Fibroblast of lung (primary cell): Measurements from ENCODE around the gene EPS8. TPM values are rescaled to one million over a fixed set of nuclear protein-coding genes. Genes with fewer than 3 reads are reported as not detected.

ENCODE experiments used
- DNase-seq, 2 donors: peaks; one replicate each; pipeline versions ENCODE4 v3.0.0 to v3.0.0-alpha.2; 2010; ENCODE audit warnings: low read depth in 2 of 2
- H2AFZ ChIP-seq: 2 replicates; pipeline ENCODE4 v1.5.1; 2012; ENCODE audit warnings: low read length, control low read depth, inconsistent platforms
- H3K27ac ChIP-seq: 2 replicates; pipeline ENCODE4 v1.5.1; 2011; ENCODE audit warnings: low read length, control low read depth; ENCODE audit not compliant: insufficient read depth
- H3K27me3 ChIP-seq: 2 replicates; pipeline ENCODE4 v1.5.1; 2011; ENCODE audit warnings: mild to moderate bottlenecking, low read length; ENCODE audit not compliant: control insufficient read depth, insufficient read depth
- H3K36me3 ChIP-seq: 2 replicates; pipeline ENCODE4 v1.5.1; 2011; ENCODE audit warnings: low read length; ENCODE audit not compliant: control insufficient read depth, insufficient read depth
- H3K4me1 ChIP-seq: 2 replicates; pipeline ENCODE4 v1.5.1; 2011; ENCODE audit warnings: low read length; ENCODE audit not compliant: control insufficient read depth, insufficient read depth; ENCODE audit errors: extremely low read depth
- H3K4me2 ChIP-seq: 2 replicates; pipeline ENCODE4 v1.5.1; 2011; ENCODE audit warnings: low read length, control low read depth; ENCODE audit not compliant: insufficient read depth; ENCODE audit errors: extremely low read depth
- H3K4me3 ChIP-seq, 4 experiments: fragments of 200-600 bp in 1 of 4; sonication (generic) in 1 of 4; replicated peaks in 1 of 4; 2 replicates each; pipeline ENCODE4 v1.5.1; 2011 to 2016; ENCODE audit warnings: low read length in 4 of 4, low read depth in 3 of 4, mild to moderate bottlenecking in 3 of 4, control low read depth in 2 of 4, inconsistent platforms in 1 of 4, mixed read lengths in 1 of 4; ENCODE audit not compliant: insufficient read depth in 1 of 4; ENCODE audit errors: control extremely low read depth in 1 of 4
- H3K79me2 ChIP-seq: 2 replicates; pipeline ENCODE4 v1.5.1; 2012; ENCODE audit warnings: mild to moderate bottlenecking, low read length, inconsistent platforms; ENCODE audit not compliant: control insufficient read depth, insufficient read depth
- H3K9ac ChIP-seq: 2 replicates; pipeline ENCODE4 v1.5.1; 2011; ENCODE audit warnings: mild to moderate bottlenecking, low read length, control low read depth; ENCODE audit not compliant: insufficient read depth
- H3K9me3 ChIP-seq: 2 replicates; pipeline ENCODE4 v1.5.1; 2012; ENCODE audit warnings: low read depth, low read length; ENCODE audit not compliant: control insufficient read depth, insufficient read depth
- H4K20me1 ChIP-seq: 2 replicates; pipeline ENCODE4 v1.5.1; 2011; ENCODE audit warnings: low read length; ENCODE audit not compliant: control insufficient read depth, insufficient read depth; ENCODE audit errors: extremely low read depth
- EZH2 ChIP-seq: IDR thresholded peaks from 2 replicates; pipeline ENCODE4 v1.5.1; 2012; ENCODE audit warnings: low read length, control low read depth, mild to moderate bottlenecking; ENCODE audit errors: missing control alignments
- polyA plus RNA-seq, 2 donors: library from polyadenylated mRNA; depleted of rRNA in 1 of 2; stranded (reverse) in 1 of 2; unstranded in 1 of 2; fragments of >200 nt; gene quantifications; 2 replicates each; pipeline ENCODE4 v1.2.1, GENCODE V29; 2011 to 2012; ENCODE audit warnings: missing spikeins in 1 of 2
- total RNA-seq: library from RNA; depleted of rRNA; stranded (reverse); fragments of >200 nt; gene quantifications from 2 replicates; pipeline ENCODE4 v1.2.1, GENCODE V29; 2014
- TF ChIP-seq, protein P1 (sequence below), 2 donors: IDR thresholded peaks in 1 of 2; conservative IDR thresholded peaks in 1 of 2; 1 replicate in 1 of 2; 2 replicates in 1 of 2; pipeline ENCODE4 v1.5.1; 2011 to 2012; ENCODE audit warnings: low read length in 2 of 2, control low read depth in 1 of 2, inconsistent platforms in 1 of 2, low read depth in 1 of 2, mild to moderate bottlenecking in 1 of 2

EPS8 gene
- total and polyA plus RNA-seq, 2 donors (not counting 1 experiment from before 2014, with no cell fraction given) = 96.3 to 108 TPM

DNA sequence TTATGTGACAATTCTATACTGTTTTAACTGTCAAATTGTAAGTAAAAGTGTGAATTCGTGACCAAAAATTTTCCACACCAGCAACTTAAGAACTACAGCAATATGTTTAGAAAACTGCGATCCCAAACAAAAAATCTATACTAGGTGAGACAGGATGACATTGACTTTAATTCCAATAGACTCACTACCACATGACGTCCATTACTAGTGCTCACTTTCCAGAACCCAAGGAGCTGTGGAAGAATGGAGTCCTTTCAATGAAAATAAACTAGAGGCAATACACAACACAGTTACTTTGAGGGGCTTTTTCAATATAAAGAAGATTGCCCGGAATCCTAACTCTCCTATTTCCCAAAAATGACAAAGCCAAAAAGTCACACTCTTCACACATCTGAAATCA, 1.4 kb downstream of the EPS8 start:
- H3K36me3 ChIP-seq = peaks cover under 1% of the 10 kb centered on the region
- peak overlapping the region; percentile 80 to 97 (median 91) for H3K4me3 ChIP-seq
- H3K79me2 ChIP-seq = peaks cover 59% of the 10 kb centered on the region
- no peaks in the 10 kb centered on the region for H4K20me1 ChIP-seq
- H3K27ac ChIP-seq = peak overlapping the region; percentile 84
- no peaks in the 10 kb centered on the region for H3K9me3 ChIP-seq
- peak overlapping the region; percentile 85 for H3K9ac ChIP-seq
- H3K4me2 ChIP-seq = peak overlapping the region; percentile 67
- H3K27me3 ChIP-seq = no peaks in the 10 kb centered on the region
- no peak for DNase-seq
- peaks cover 3% of the 10 kb centered on the region for H3K4me1 ChIP-seq
- H2AFZ ChIP-seq = no peak overlapping the region
- no peak for TF ChIP-seq EZH2
- TF ChIP-seq, protein P1, sequence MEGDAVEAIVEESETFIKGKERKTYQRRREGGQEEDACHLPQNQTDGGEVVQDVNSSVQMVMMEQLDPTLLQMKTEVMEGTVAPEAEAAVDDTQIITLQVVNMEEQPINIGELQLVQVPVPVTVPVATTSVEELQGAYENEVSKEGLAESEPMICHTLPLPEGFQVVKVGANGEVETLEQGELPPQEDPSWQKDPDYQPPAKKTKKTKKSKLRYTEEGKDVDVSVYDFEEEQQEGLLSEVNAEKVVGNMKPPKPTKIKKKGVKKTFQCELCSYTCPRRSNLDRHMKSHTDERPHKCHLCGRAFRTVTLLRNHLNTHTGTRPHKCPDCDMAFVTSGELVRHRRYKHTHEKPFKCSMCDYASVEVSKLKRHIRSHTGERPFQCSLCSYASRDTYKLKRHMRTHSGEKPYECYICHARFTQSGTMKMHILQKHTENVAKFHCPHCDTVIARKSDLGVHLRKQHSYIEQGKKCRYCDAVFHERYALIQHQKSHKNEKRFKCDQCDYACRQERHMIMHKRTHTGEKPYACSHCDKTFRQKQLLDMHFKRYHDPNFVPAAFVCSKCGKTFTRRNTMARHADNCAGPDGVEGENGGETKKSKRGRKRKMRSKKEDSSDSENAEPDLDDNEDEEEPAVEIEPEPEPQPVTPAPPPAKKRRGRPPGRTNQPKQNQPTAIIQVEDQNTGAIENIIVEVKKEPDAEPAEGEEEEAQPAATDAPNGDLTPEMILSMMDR (conservative IDR thresholded peaks at IDR 0.05 in 1 of 2, IDR thresholded peaks at IDR 0.05 in 1 of 2; ENCODE audit: low read depth in 1 of 2, low read length in 2 of 2) = no peak

DNA sequence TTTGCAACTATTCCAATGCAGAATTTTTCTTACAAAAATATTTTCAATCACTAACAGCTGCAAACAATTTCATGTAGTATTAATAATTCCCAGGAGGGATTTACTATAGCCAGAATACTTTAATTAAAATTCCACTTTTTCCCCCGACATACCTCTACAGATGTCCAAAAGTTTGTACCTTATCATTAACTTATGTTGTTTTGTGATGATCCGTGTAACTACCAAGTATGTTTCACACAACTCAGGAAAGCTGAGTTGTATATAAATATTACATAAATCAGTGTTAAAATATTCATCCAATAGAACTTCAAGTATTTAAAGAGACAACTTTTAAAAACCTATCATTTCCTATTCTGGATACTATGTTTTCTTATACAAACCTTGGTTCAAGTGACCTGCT, 2.4 kb downstream of the EPS8 start:
- Histone ChIP-seq H4K20me1 (no peaks in the 10 kb centered on the region), H3K9me3 (no peaks in the 10 kb centered on the region), H3K27me3 (no peaks in the 10 kb centered on the region), H3K27ac (no peak overlapping the region), H2AFZ (no peak overlapping the region), H3K36me3 (peaks cover 3% of the 10 kb centered on the region), H3K9ac (no peak overlapping the region), H3K4me1 (peaks cover 4% of the 10 kb centered on the region), H3K4me2 (peak overlapping the region; percentile 67), H3K79me2 (peaks cover 68% of the 10 kb centered on the region), H3K4me3 (peak overlapping the region in 2 of 4 experiments; percentile 91)
- TF ChIP-seq, protein P1 (conservative IDR thresholded peaks at IDR 0.05 in 1 of 2, IDR thresholded peaks at IDR 0.05 in 1 of 2; ENCODE audit: low read depth in 1 of 2, low read length in 2 of 2) = no peak
- no peak for TF ChIP-seq EZH2
- DNase-seq = no peak

DNA sequence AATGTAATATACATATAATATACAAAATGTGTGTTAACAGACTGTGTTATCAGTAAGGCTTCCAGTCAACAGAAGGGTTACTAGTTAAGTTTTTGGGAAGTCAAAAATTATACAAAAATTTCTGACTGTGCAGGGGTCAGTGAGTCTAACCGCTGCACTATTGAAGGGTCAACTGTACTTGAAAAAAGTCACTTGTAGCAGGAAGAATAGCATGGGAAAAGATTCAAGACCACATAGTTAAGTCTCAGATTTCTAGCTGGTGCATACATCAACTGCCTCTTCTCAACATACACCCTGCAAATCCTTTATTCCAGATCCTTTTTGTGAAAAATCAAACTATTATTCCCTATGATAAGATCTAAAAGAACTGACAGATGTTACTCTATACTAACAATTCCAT, 5.9 kb downstream of the EPS8 start:
- H4K20me1 ChIP-seq = no peaks in the 10 kb centered on the region
- no peak overlapping the region for H3K4me2 ChIP-seq

More for the DNA sequence above, 5.9 kb downstream of the EPS8 start:
- Histone ChIP-seq H3K27ac (no peak overlapping the region), H3K27me3 (no peaks in the 10 kb centered on the region), H3K36me3 (peaks cover 3% of the 10 kb centered on the region), H3K79me2 (peaks cover 90% of the 10 kb centered on the region), H2AFZ (no peak overlapping the region), H3K4me1 (peaks cover 18% of the 10 kb centered on the region), H3K9ac (no peak overlapping the region), H3K9me3 (no peaks in the 10 kb centered on the region), H3K4me3 (no peak overlapping the region)
- peak; percentile 24 to 34 for DNase-seq
- TF ChIP-seq, protein P1 (conservative IDR thresholded peaks at IDR 0.05 in 1 of 2, IDR thresholded peaks at IDR 0.05 in 1 of 2; ENCODE audit: low read depth in 1 of 2, low read length in 2 of 2) = no peak
- TF ChIP-seq EZH2 = no peak
